GM21619 (cell line): ENCODE measurements around the gene TMEM130.

Experiments used
- ATAC-seq: cut with Tn5 transposase; IDR thresholded peaks from one replicate; pipeline ENCODE4 v1.9.1; 2021; ENCODE audit not compliant: unreplicated experiment

The TMEM130 gene

DNA sequence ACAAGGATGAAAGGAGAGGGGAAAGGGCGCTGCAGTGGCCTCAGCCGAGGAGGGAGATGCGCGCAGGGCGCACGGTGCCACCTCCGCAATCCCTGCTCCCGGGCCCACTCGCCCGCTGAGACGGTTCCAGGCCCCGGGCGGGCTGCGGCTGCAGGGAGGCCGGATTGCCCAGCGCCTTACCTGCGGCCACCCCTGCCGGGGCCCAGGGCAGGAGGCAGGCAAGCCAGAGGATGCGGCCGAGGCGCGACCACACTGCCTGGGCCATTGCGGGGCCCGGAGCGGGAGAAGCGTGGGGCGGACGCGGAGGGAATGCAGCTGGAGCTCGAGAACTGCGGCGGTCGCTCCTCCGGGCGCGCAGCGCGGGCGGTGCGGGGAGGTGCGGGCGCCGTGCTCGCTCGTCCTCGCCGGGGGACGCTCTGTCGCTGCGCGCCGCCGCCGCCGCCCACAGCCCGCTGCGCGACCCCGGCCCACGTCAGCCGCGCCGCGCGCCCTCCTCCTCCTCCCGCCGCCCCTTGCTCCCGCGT lies at the start of gene TMEM130:
Gene TMEM130, minus strand, starts transcription at position 418 of the 524 bp plus-strand sequence. Its CDS starts 153 bp downstream, at position 265.
- peak; percentile 10 for ATAC-seq

GRCh38 chr7:98917331-98917730 lies 47.5 kb upstream of the TMEM130 start:
- ATAC-seq = no peak

DNA sequence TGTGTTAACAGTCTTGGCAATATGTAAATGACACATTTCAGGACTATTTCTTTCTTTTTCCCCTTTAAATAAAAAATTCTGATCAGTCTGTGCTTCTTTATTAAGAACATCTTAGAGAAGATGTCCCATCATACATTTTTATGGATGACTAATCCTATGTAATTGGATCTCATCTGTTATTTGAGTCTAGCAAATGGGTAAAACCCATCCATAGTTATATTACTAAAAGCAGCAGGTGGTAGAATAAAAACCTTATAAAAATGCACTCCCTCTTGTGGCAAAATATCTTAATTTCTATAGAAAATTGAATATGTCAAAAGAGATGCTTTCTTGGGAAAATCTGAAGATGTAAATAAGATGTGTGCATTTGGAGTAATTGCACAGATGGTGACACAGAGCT lies 43.8 kb upstream of the TMEM130 start:
- no peak for ATAC-seq

DNA sequence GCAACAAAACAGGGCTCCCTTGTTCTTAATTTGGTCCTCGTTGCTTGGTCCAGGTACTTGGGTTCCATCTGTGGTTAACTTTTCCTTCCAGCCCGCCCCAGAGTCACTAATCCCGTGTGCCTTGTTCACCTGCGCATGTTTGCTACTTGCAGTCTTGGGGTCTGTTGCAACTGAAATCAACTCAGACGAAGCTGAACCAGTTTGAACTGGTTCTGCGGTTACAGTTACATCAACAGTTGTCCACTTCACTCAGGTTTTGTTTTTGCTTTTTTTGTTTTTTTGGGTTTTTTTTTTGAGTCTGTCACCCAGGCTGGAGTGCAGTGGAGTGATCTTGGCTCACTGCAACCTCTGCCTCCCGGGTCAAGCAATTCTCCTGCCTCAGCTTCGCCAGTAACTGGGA lies 43.2 kb upstream of the TMEM130 start:
- ATAC-seq = no peak

DNA sequence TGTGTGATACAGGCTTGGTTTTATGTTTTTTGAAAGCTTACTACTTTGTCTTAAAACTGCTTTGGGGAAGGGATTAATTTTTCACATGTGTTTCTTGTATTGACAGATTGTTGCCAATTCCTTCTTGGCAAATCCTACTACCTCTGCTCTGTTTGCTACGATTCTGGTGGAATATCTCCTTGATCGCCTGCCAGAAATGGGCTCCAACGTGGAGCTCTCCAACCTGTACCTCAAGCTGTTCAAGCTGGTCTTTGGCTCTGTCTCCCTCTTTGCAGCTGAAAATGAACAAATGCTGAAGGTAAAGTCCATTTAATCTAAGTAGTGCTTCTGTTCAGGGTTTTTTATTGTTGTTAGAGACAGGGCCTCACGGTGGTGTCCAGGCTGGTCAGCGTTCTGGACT lies 42.1 kb upstream of the TMEM130 start:
- ATAC-seq = no peak

DNA sequence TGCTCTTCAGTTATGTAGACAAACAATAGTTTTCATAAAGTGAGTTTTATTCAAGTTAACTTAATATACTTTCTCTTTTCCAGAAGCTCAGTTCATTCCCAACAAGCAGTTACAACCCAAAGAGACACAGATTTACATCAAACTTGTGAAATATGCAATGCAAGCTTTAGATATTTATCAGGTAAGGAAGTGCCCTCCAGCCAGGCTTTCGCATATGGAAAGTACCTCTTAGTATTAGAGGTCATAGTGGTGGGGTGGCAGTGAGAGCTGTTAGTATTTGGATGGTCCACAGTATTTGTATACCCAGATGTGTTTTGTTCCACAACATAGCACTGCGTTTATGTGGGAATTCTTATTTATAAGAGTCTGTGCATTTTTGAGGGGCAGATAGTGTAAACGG lies 40.6 kb upstream of the TMEM130 start:
- ATAC-seq = no peak

DNA sequence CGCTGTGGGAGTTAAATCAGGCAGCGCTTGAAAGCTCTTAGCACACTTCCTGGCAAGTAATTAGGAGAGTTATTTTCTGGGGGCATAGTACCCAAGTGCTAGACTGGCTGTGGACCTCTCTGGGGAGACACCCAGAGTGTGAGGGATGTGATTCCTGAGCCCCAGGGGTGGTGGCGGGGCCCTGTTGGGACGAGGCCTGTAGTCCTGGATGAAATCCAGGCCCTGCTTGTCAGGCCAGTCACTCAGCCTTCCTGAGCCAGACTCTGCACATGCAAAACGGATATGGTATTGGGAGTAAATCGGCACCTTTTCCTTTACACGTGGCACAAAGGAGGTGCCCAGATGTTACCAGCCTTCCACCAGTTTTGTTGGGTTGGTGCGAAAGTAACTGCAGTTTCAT lies 39.7 kb upstream of the TMEM130 start:
- ATAC-seq = no peak

- ATAC-seq = no peak
These were observed 38.8 kb upstream of the TMEM130 start for GRCh38 chr7:98908585-98908984.

GRCh38 chr7:98907570-98907969 lies 37.8 kb upstream of the TMEM130 start:
- ATAC-seq = no peak

DNA sequence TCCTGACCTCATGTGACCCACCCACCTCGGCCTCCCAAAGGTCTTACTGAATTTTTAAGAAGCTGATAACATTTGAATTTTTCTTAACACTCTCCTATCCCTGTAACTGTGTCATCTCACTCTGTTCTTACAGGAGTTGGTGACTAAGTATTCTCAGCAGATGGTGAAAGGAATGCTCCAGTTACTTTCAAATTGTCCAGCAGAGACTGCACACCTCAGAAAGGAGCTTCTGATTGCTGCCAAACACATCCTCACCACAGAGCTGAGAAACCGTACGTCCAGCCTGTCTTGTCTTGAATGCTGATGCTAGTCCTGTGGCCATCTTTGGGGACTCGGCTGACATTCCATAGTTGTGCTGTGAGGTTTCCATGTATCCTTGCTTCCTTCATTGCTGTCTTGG lies 33.4 kb upstream of the TMEM130 start:
- no peak for ATAC-seq

DNA sequence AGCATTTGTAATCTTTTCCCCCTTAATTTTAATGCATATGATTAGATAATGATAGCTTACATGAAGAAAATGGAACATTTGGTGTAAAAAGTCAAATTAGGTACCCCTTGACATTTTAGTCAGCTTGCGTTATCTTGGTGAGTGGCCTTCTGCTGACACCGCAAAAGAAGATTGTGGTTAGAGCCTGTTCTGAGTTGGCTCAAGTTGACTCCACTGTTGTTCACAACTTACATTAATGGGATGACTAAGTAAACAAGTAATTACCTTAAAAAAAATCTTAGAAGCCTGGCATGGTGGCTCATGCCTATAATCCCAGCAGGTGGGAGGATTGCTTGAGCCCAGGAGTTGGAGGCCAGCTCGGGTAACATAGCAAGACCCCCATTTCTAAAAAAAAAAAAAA lies 32.7 kb upstream of the TMEM130 start:
- ATAC-seq = no peak

- no peak for ATAC-seq
These were observed 31.0 kb upstream of the TMEM130 start for GRCh38 chr7:98900815-98901214.

GRCh38 chr7:98899816-98900215 lies 30.0 kb upstream of the TMEM130 start:
- no peak for ATAC-seq

DNA sequence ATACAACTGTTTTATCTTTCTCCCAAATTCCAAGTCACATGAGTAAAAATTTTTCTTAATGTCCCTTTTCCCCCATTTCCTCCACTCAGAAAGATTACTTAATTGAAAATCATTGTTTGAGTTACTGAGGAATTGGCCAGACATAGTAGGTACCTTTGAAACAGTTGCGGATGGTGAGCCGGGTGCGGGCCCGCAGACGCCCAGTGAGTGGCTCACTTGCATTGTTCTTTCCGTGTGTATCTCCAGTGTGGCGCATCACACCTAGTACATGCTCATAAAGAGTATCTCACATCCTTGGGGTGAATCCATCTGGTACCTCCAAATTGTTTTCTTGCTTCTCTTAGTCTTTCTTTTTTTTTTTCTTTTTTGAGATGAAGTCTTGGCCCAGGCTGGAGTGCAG lies 22.8 kb upstream of the TMEM130 start:
- no peak for ATAC-seq

DNA sequence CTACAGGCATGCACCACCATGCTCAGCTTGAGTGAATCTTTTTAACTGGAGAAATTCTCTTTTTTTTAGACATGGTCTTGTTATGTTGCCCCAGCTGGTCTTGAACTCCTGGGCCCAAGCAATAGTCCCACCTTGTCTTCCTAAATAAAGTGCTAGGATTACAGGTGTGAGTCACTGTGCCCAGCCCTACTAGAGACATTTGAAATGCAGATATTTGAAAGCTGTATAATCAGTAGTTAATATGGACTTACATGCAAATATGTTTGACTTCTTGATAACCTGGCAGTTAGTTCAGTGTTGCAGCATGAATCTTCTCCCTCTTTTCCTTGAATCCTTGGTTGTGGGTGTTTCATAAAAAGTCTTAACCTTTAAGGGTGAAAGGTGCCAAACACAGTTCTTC lies 17.2 kb upstream of the TMEM130 start:
- no peak for ATAC-seq

GRCh38 chr7:98884416-98884815 lies 14.6 kb upstream of the TMEM130 start:
- ATAC-seq = no peak

- no peak for ATAC-seq
These were observed 11.9 kb upstream of the TMEM130 start for GRCh38 chr7:98881561-98882315.

- no peak for ATAC-seq
These were observed 10.7 kb upstream of the TMEM130 start for GRCh38 chr7:98880485-98880884.

DNA sequence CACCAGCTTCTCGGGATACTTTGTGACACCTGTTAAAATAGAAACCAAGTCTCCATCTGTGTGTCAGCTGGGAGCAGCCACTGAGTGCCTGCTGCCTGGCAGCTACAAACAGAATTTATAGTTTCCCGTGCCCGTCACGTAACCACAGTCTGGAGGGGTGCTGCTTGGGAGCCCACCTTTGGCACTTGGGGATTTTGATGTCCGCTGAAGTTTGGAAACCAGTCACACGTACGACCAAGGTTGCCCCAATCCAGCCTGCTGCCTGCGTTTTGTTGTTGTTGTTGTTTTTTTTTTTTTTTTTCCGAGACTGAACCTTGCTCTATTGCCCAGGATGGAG lies 10.1 kb upstream of the TMEM130 start:
- no peak for ATAC-seq

DNA sequence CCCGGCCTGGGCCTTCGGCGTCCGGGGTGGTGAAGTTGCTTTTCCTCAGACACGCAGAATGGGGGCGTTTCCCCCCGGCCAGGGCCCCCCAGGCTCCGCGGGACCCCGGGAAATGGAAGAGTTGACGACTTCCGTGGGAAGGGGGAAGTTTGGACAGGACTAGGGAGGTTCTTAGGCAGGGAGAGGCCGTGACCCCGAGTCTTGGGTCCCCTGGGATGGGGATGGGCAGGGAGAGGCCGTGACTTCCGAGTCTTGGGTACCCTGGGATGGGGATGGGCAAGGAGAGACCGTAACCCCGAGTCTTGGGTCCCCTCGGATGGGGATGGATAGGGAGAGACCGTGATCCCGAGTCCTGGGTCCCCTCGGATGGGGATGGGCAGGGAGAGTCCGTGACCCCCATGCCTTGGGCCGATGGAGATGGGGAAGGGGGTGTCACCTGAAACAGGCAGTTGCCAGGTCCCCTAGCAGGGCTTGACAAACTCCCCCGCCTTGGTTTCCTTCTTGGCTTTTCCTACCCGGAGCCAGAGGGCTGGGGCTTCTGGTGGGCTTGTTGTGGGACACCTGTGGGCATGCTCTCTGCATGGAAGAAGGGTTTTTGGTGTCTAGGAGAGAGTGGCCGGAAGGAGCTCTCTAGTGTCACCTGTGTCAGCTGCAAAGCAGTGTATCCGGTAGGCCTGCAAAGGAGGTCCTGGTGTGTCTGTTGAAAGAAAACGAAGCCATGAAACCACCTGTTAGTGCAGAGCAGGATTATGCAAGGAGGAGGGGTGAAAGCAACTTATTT lies 9.6 kb upstream of the TMEM130 start:
- ATAC-seq = peak; percentile 74

DNA sequence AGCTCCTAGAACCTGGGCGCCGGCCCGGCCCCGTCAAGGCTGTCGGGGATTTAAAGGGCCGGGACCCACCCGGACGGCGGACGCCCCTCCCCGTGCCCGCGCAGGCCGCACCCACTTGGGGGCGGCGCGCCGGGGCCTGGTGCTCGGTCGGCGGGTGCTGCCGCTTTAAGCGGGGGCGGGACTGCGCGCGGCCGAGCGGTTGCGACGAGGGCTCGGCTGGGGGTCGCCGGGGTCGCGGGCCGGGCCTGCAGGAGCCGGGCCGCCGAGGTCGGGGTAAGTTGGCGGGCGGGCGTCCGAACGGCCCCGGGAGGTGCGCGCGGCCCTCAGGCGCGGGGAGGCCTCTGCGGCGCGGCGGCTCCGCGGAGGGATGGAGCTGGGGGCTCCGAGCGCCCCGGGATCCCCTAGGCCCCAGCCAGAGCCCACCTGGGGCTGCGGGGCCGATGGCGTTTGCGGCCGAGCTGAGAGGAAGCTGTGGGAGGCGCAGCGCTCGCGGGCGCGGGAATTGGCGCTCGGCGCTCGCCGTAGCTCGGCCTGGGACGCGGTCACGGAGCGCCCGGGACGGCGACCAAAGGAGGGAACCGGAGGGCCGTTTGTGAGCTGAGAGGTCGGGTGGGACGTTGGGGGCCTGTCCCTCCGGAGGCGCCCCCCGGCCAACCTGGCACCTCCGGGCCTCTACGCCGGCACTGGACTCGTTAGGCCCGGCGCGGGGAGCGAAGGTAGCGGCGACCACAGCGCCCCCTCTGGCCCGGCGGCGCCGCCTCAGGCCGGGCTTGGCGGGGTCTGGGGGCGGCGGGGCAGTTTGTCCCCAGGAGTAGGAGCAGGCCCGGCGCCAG lies 8.8 kb upstream of the TMEM130 start, which contains the start of gene TRRAP:
Gene TRRAP, plus strand, starts transcription at position 168 of the 833 bp plus-strand sequence. CDS start 2,619 bp downstream, outside the sequence.
- ATAC-seq = peak; percentile 62
